ENCODE measurements around the gene EMC9. TPM values are rescaled to one million over a fixed set of nuclear protein-coding genes. Genes with fewer than 3 reads are reported as not detected.

EMC9 gene
- polyA plus RNA-seq, 1 experiment, result 13.3 TPM

- Histone ChIP-seq H3K27me3 (ENCODE audit: control insufficient read depth, insufficient read depth, low read length) (no peaks in the 10 kb centered on the region), H3K4me3 (ENCODE audit: low read depth, low read length) (no peak overlapping the region), H3K36me3 (ENCODE audit: control insufficient read depth, insufficient read depth, low read length) (peaks cover 37% of the 10 kb centered on the region)
- ChIA-PET POLR2A (no interaction called here), CTCF (interaction anchor here (1.0 to 8.8 kb wide), 4 partner anchors 7 to 140 kb away, joined by 3 to 136 read pairs (median 5); partner anchors contain the start of genes PCK2 and TINF2)
- no peak for TF ChIP-seq CTCF (IDR thresholded peaks at IDR 0.05; ENCODE audit: insufficient read depth, low read depth, low read length)
- no peak for DNase-seq (ENCODE audit: low read depth)
Measured at GRCh38 chr14:24102357-24103048, 38.9 kb downstream of the EMC9 start.

GRCh38 chr14:24100982-24101494 lies 40.4 kb downstream of the EMC9 start:
- H3K27me3 ChIP-seq (ENCODE audit: control insufficient read depth, insufficient read depth, low read length), result no peaks in the 10 kb centered on the region
- TF ChIP-seq CTCF (IDR thresholded peaks at IDR 0.05; ENCODE audit: insufficient read depth, low read depth, low read length), result no peak
- no peak for DNase-seq (ENCODE audit: low read depth)
- ChIA-PET CTCF (interaction anchor here (1.2 to 13.0 kb wide), 3 partner anchors 6 to 43 kb away, joined by 4 to 136 read pairs (median 6); no protein-coding TSS in a partner anchor), POLR2A (no interaction called here)
- no peak overlapping the region for H3K4me3 ChIP-seq (ENCODE audit: low read depth, low read length)
- H3K36me3 ChIP-seq (ENCODE audit: control insufficient read depth, insufficient read depth, low read length), result peaks cover 42% of the 10 kb centered on the region

- ChIA-PET POLR2A (no interaction called here), CTCF (interaction anchor here (1.2 to 13.0 kb wide), 3 partner anchors 7 to 42 kb away, joined by 4 to 136 read pairs (median 6); no protein-coding TSS in a partner anchor)
- Histone ChIP-seq H3K27me3 (ENCODE audit: control insufficient read depth, insufficient read depth, low read length) (no peaks in the 10 kb centered on the region), H3K36me3 (ENCODE audit: control insufficient read depth, insufficient read depth, low read length) (peaks cover 42% of the 10 kb centered on the region), H3K4me3 (ENCODE audit: low read depth, low read length) (no peak overlapping the region)
- no peak for TF ChIP-seq CTCF (IDR thresholded peaks at IDR 0.05; ENCODE audit: insufficient read depth, low read depth, low read length)
- no peak for DNase-seq (ENCODE audit: low read depth)
Measured at GRCh38 chr14:24100197-24100981, 41.0 kb downstream of the EMC9 start.

GRCh38 chr14:24098927-24099813 lies 42.2 kb downstream of the EMC9 start:
- Histone ChIP-seq H3K4me3 (ENCODE audit: low read depth, low read length) (no peak overlapping the region), H3K27me3 (ENCODE audit: control insufficient read depth, insufficient read depth, low read length) (no peaks in the 10 kb centered on the region), H3K36me3 (ENCODE audit: control insufficient read depth, insufficient read depth, low read length) (peaks cover 42% of the 10 kb centered on the region)
- no peak for DNase-seq (ENCODE audit: low read depth)
- TF ChIP-seq CTCF (IDR thresholded peaks at IDR 0.05; ENCODE audit: insufficient read depth, low read depth, low read length), result no peak
- ChIA-PET CTCF (interaction anchor here (2.3 to 13.0 kb wide), 2 partner anchors 8 to 41 kb away, joined by 6 to 136 read pairs; no protein-coding TSS in a partner anchor), POLR2A (no interaction called here)

All from BJ (cell line).